Natural killer cell (primary cell): ENCODE results near the gene CTNNA2. TPM values are rescaled to one million over a fixed set of nuclear protein-coding genes. Genes with fewer than 3 reads are reported as not detected.

ENCODE experiments used
- ATAC-seq, 3 donors: fragments of 150-1000 bp in 2 of 3; fragments of 200-7000 bp in 1 of 3; cut with Tn5 transposase; 1 replicate in 1 of 3; 2 replicates in 2 of 3; pipeline ENCODE4 v1.10.0; 2021; ENCODE audit warnings: mild to moderate bottlenecking in 2 of 3, moderate library complexity in 2 of 3
- DNase-seq, 2 donors: peaks; one replicate each; pipeline versions ENCODE4 v3.0.0 to v3.0.0-alpha.2; 2013 to 2021; ENCODE audit warnings: mixed read lengths in 1 of 2
- H3K27ac ChIP-seq: one replicate; pipeline ENCODE4 v1.5.1; 2013; ENCODE audit warnings: mild to moderate bottlenecking, low read length
- H3K27me3 ChIP-seq: one replicate; pipeline ENCODE4 v1.6.1; 2013; ENCODE audit warnings: low read length; ENCODE audit not compliant: control insufficient read depth, insufficient read depth
- H3K36me3 ChIP-seq: one replicate; pipeline ENCODE4 v1.6.1; 2013; ENCODE audit warnings: low read length; ENCODE audit not compliant: control insufficient read depth, insufficient read depth
- H3K4me1 ChIP-seq: one replicate; pipeline ENCODE4 v1.6.1; 2013; ENCODE audit warnings: low read length; ENCODE audit not compliant: control insufficient read depth, insufficient read depth
- H3K4me3 ChIP-seq: one replicate; pipeline ENCODE4 v1.5.1; 2013; ENCODE audit warnings: low read length
- H3K9me3 ChIP-seq: one replicate; pipeline ENCODE4 v1.6.1; 2013; ENCODE audit warnings: low read length; ENCODE audit not compliant: control insufficient read depth, insufficient read depth
- H3K27ac Mint-ChIP-seq, 2 donors: one replicate each; pipeline ENCODE4 v1.8.0; 2022; ENCODE audit warnings: mild to moderate bottlenecking in 2 of 2, mixed read lengths in 2 of 2, moderate library complexity in 1 of 2
- H3K27me3 Mint-ChIP-seq, 2 donors: one replicate each; pipeline ENCODE4 v1.8.0; 2022; ENCODE audit warnings: low read depth in 2 of 2, mixed read lengths in 2 of 2
- H3K36me3 Mint-ChIP-seq: one replicate; pipeline ENCODE4 v1.8.0; 2022; ENCODE audit warnings: mixed read lengths
- H3K4me1 Mint-ChIP-seq, 2 donors: one replicate each; pipeline ENCODE4 v1.8.0; 2022; ENCODE audit warnings: mixed read lengths in 2 of 2
- H3K4me3 Mint-ChIP-seq: one replicate; pipeline ENCODE4 v1.8.0; 2022; ENCODE audit warnings: mild to moderate bottlenecking, moderate library complexity, mixed read lengths
- H3K9me3 Mint-ChIP-seq, 2 donors: one replicate each; pipeline ENCODE4 v1.8.0; 2022; ENCODE audit warnings: mixed read lengths in 2 of 2
- WGBS: methylation state at CpG from one replicate; pipeline ENCODE4 v1.1.7; 2013; ENCODE audit warnings: missing lambda C conversion rate; ENCODE audit not compliant: insufficient coverage; 5-methylcytosine and 5-hydroxymethylcytosine counted together
- intact Hi-C: fragments of 100-400 bp; cut with micrococcal nuclease; formaldehyde crosslinking; loops from one replicate; pipeline ENCODE4 v1.14.2; 2022
- total RNA-seq, 4 donors: library from RNA; stranded (reverse); fragments of 120-200 nt in 1 of 4; gene quantifications; one replicate each; pipeline versions ENCODE4 v1.2.3 to v1.2.4, GENCODE V29; 2013 to 2022
- TF ChIP-seq, protein P1 (sequence below): fragments of 200-600 bp; IDR thresholded peaks from one replicate; pipeline ENCODE4 v1.8.0; 2022; ENCODE audit warnings: antibody characterized with exemption

The CTNNA2 gene
- total RNA-seq, 3 donors from 2014 or later (not counting 1 experiment from before 2014, with no cell fraction given): not detected

DNA sequence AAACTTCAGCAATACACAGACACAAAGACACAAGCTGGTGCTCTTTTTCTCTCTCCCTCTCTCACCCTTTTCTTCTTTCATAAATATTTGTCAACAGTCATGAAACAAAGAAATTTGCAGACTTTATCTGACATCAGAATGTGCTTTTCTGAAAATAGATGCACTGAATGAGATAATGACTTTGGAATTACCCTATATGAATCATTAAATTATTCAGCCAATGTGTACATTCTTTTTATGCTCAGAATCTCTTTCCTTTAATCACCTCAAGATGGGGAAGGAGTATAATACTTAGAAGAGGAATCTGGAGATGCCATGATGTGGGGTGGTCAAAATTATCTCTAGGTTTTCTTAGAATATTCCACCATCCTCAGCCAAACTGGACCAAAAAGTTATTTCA is 501.8 kb downstream of the CTNNA2 start:
- H3K27ac Mint-ChIP-seq: no peak overlapping the region
- intact Hi-C loops: no loop called here

DNA sequence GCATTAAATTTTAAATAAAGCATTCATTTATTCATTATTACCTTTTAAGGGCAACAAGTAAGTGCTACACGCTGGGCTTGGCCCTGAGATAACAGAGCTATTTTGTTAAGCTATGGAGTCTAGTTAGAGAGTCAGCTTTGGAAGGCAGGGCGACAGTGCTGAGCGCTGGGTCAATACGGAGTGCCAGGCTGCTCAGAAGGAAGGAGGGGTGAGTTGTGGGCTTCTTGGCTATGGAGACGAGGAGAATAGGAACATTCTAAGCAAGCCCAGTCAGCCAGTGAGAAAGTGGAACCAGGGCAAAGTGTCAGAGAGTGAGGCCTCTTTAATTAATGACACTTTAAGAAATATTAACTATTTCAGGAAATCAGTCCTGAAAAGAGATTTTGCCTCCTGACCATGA is 503.3 kb downstream of the CTNNA2 start:
- TF ChIP-seq, protein P1, sequence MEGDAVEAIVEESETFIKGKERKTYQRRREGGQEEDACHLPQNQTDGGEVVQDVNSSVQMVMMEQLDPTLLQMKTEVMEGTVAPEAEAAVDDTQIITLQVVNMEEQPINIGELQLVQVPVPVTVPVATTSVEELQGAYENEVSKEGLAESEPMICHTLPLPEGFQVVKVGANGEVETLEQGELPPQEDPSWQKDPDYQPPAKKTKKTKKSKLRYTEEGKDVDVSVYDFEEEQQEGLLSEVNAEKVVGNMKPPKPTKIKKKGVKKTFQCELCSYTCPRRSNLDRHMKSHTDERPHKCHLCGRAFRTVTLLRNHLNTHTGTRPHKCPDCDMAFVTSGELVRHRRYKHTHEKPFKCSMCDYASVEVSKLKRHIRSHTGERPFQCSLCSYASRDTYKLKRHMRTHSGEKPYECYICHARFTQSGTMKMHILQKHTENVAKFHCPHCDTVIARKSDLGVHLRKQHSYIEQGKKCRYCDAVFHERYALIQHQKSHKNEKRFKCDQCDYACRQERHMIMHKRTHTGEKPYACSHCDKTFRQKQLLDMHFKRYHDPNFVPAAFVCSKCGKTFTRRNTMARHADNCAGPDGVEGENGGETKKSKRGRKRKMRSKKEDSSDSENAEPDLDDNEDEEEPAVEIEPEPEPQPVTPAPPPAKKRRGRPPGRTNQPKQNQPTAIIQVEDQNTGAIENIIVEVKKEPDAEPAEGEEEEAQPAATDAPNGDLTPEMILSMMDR: no peak
- Mint-ChIP-seq H3K9me3 (peaks cover 5 to 9% of the 10 kb centered on the region in 2 donors), H3K4me3 (no peak overlapping the region), H3K27me3 (no peaks in the 10 kb centered on the region), H3K4me1 (no peaks in the 10 kb centered on the region), H3K36me3 (no peaks in the 10 kb centered on the region), H3K27ac (no peak overlapping the region)
- Histone ChIP-seq H3K4me1 (no peaks in the 10 kb centered on the region), H3K4me3 (no peak overlapping the region), H3K27me3 (no peaks in the 10 kb centered on the region), H3K27ac (no peak overlapping the region), H3K36me3 (no peaks in the 10 kb centered on the region), H3K9me3 (no peaks in the 10 kb centered on the region)
- intact Hi-C loops: no loop called here
- WGBS: 82% methylated on average over 5 of the region's 5 CpGs
- DNase-seq (no peak), ATAC-seq (no peak)

More for the DNA sequence above, 501.8 kb downstream of the CTNNA2 start:
- H3K4me3 ChIP-seq: no peak overlapping the region
- TF ChIP-seq, protein P1: no peak
- H3K27me3 ChIP-seq: no peaks in the 10 kb centered on the region
- no peaks in the 10 kb centered on the region for H3K36me3 ChIP-seq
- H3K4me1 ChIP-seq: no peaks in the 10 kb centered on the region
- DNase-seq (no peak), ATAC-seq (no peak)
- no peak overlapping the region for H3K27ac ChIP-seq
- H3K4me3 Mint-ChIP-seq: no peak overlapping the region
- H3K9me3 Mint-ChIP-seq: peaks cover under 1 to 8% of the 10 kb centered on the region in 2 donors
- H3K36me3 Mint-ChIP-seq: no peaks in the 10 kb centered on the region
- H3K27me3 Mint-ChIP-seq: no peaks in the 10 kb centered on the region
- no peaks in the 10 kb centered on the region for H3K4me1 Mint-ChIP-seq
- H3K9me3 ChIP-seq: no peaks in the 10 kb centered on the region

DNA sequence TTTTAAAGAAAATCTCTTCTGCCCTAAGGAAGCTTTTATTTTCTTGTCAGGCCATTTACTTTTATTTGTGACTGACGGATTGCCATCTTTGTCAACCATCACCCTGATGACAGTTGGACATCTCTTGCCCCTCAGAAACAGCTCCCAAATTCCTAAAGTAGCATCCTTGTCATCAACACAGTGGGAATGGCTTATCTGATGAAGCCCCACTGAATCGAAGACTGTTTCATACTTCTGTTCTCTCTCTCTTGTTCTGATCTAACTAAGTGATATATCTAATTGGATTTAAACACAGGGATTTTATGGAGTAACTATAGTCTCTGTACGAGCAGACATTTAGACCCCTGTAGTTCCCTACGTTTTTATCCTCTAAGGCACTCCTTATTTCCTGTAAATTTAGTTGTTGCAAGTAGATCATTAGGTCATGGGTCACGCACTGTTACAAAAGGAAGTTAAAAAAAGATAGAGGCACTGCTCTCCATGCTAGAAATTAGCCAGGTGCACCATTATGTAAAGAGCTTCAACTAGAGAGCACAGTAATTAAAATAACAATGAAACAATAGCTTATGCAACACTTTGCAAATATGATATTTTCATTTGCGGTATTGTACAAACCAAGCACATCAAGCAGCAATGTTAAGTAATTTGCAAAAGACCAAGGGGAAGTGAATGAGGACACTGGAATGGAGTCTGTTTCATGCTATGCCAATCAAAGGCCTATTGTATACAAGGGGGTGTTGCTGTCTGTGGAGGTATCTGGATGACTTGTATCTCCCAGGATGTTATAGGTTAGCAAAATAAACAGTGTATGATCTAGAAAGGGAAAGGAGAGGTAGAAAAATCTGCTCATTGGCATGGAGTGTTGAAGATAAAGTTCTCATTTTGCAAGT is 507.0 kb downstream of the CTNNA2 start:
- no peak overlapping the region for H3K27ac Mint-ChIP-seq
- WGBS: 98% methylated on average over 3 of the region's 6 CpGs

More for the DNA sequence above, 507.0 kb downstream of the CTNNA2 start:
- intact Hi-C loops: no loop called here
- Histone ChIP-seq H3K27me3 (no peaks in the 10 kb centered on the region), H3K27ac (no peak overlapping the region), H3K4me1 (no peaks in the 10 kb centered on the region), H3K36me3 (no peaks in the 10 kb centered on the region), H3K9me3 (no peaks in the 10 kb centered on the region), H3K4me3 (no peak overlapping the region)
- Mint-ChIP-seq H3K9me3 (peaks cover 5 to 9% of the 10 kb centered on the region in 2 donors), H3K4me3 (no peak overlapping the region), H3K4me1 (no peaks in the 10 kb centered on the region), H3K27me3 (no peaks in the 10 kb centered on the region), H3K36me3 (no peaks in the 10 kb centered on the region)
- ATAC-seq (no peak), DNase-seq (no peak)
- TF ChIP-seq, protein P1: no peak
